ENCODE results near the gene TATDN2. TPM values are rescaled to one million over a fixed set of nuclear protein-coding genes. Genes with fewer than 3 reads are reported as not detected.

Gene TATDN2
- total and polyA plus RNA-seq, 2 experiments from 2014 or later = 4.8 to 19.1 TPM

DNA sequence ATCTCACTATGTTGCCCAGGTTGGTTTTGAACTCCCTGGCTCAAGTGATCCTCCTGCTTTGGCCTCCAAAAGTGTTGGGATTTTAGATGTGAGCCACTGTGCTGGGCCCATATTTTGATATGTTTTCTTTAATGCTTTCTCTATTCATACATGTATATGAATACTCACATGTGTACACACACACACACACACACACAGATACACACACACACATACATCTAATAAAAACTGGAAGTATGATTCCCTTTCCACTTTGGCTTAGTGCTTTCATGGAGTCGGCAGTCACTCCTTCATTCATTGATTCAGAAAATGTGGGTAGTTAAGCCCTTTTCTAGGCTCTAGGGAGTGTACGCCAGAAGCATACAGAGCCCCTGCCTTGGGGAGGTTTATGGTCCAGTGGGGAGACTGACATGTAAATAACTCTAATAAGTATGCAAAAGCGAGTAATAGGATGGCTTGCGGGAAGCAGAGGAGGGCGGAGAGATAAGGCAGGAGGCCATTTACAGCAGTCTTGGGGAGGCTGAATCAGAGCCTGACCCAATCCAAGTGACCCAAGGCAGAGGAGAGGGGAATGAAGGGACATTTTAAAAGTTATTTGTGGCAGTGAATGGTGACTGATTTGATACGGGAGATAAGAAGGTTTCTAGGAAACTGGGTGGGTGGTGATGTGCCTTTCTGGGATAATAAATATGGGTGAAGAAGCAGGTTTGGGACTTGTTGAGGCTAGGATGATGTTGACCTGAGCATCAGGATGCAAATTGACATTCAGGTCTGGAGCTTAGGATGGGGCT is 32.5 kb upstream of the TATDN2 start:
- Histone ChIP-seq H3K4me3 (no peak overlapping the region), H3F3A (replicated peaks; ENCODE audit: low read depth) (no peaks in the 10 kb centered on the region), H3K79me2 (replicated peaks; ENCODE audit: insufficient read depth) (no peaks in the 10 kb centered on the region), H3K4me2 (no peak overlapping the region), H3K27me3 (ENCODE audit: insufficient read depth) (no peaks in the 10 kb centered on the region), H3K36me3 (ENCODE audit: insufficient read depth) (no peaks in the 10 kb centered on the region), H3K4me1 (ENCODE audit: insufficient read depth) (no peaks in the 10 kb centered on the region), H4K20me1 (replicated peaks; ENCODE audit: insufficient read depth) (no peaks in the 10 kb centered on the region), H2AFZ (no peak overlapping the region), H3K27ac (ENCODE audit: low read depth) (no peak overlapping the region), H3K9me2 (ENCODE audit: insufficient read depth) (no peaks in the 10 kb centered on the region)
- peaks cover 5% of the 10 kb centered on the region for H3K27me3 Mint-ChIP-seq (ENCODE audit: insufficient read depth, low read depth, poor library complexity)
- H3K36me3 Mint-ChIP-seq (ENCODE audit: low read depth) = peaks cover 12% of the 10 kb centered on the region
- peaks cover 12% of the 10 kb centered on the region for H3K9me3 Mint-ChIP-seq
- no peak for TF ChIP-seq ZNF114 (CRISPR knock-in tag; IDR thresholded peaks at IDR 0.05)
- TF ChIP-seq ETS1 (IDR thresholded peaks at IDR 0.05) = no peak
- TF ChIP-seq NANOG (IDR thresholded peaks at IDR 0.05; ENCODE audit: borderline replicate concordance) = no peak
- TF ChIP-seq EZH2 (IDR thresholded peaks at IDR 0.05; ENCODE audit: low read depth, unreplicated experiment) = no peak
- TF ChIP-seq POLR2AphosphoS5 (IDR thresholded peaks at IDR 0.05; ENCODE audit: low read depth) = no peak
- no peak for TF ChIP-seq CREB1 (CRISPR knock-in tag; IDR thresholded peaks at IDR 0.05; ENCODE audit: low read depth)
- TF ChIP-seq STAT1 (IDR thresholded peaks at IDR 0.05; ENCODE audit: unreplicated experiment) = no peak
- no peak for TF ChIP-seq CTCF (conservative IDR thresholded peaks at IDR 0.05; ENCODE audit: low read depth in 2 of 2)
- peaks cover 6% of the 10 kb centered on the region for H3K4me1 Mint-ChIP-seq
- no peak overlapping the region for H3K27ac Mint-ChIP-seq
- ATAC-seq = no peak
- H3K4me3 Mint-ChIP-seq = no peak overlapping the region
- DNase-seq (ENCODE audit: low spot score) = no peak

GRCh38 chr3:10217359-10217758 is 30.9 kb upstream of the TATDN2 start:
- peaks cover 10% of the 10 kb centered on the region for H3K27me3 Mint-ChIP-seq (ENCODE audit: insufficient read depth, low read depth, poor library complexity)
- Histone ChIP-seq H3K4me3 (no peak overlapping the region), H3K36me3 (ENCODE audit: insufficient read depth) (no peaks in the 10 kb centered on the region), H4K20me1 (replicated peaks; ENCODE audit: insufficient read depth) (no peaks in the 10 kb centered on the region), H2AFZ (no peak overlapping the region), H3K4me1 (ENCODE audit: insufficient read depth) (no peaks in the 10 kb centered on the region), H3K27ac (ENCODE audit: low read depth) (no peak overlapping the region), H3K4me2 (no peak overlapping the region), H3F3A (replicated peaks; ENCODE audit: low read depth) (no peaks in the 10 kb centered on the region), H3K27me3 (ENCODE audit: insufficient read depth) (no peaks in the 10 kb centered on the region), H3K9me2 (ENCODE audit: insufficient read depth) (no peaks in the 10 kb centered on the region), H3K79me2 (replicated peaks; ENCODE audit: insufficient read depth) (no peaks in the 10 kb centered on the region)
- H3K27ac Mint-ChIP-seq = no peak overlapping the region
- H3K36me3 Mint-ChIP-seq (ENCODE audit: low read depth) = peaks cover 16% of the 10 kb centered on the region
- peaks cover 12% of the 10 kb centered on the region for H3K9me3 Mint-ChIP-seq
- no peak for DNase-seq (ENCODE audit: low spot score)
- no peak overlapping the region for H3K4me3 Mint-ChIP-seq
- ATAC-seq = no peak
- no peak for TF ChIP-seq ZNF114 (CRISPR knock-in tag; IDR thresholded peaks at IDR 0.05)
- TF ChIP-seq STAT1 (IDR thresholded peaks at IDR 0.05; ENCODE audit: unreplicated experiment) = no peak
- no peak for TF ChIP-seq ZNF331 (CRISPR knock-in tag; IDR thresholded peaks at IDR 0.05; ENCODE audit: low read depth)
- no peak for TF ChIP-seq JUNB (IDR thresholded peaks at IDR 0.05; ENCODE audit: unreplicated experiment)
- TF ChIP-seq, protein P1, sequence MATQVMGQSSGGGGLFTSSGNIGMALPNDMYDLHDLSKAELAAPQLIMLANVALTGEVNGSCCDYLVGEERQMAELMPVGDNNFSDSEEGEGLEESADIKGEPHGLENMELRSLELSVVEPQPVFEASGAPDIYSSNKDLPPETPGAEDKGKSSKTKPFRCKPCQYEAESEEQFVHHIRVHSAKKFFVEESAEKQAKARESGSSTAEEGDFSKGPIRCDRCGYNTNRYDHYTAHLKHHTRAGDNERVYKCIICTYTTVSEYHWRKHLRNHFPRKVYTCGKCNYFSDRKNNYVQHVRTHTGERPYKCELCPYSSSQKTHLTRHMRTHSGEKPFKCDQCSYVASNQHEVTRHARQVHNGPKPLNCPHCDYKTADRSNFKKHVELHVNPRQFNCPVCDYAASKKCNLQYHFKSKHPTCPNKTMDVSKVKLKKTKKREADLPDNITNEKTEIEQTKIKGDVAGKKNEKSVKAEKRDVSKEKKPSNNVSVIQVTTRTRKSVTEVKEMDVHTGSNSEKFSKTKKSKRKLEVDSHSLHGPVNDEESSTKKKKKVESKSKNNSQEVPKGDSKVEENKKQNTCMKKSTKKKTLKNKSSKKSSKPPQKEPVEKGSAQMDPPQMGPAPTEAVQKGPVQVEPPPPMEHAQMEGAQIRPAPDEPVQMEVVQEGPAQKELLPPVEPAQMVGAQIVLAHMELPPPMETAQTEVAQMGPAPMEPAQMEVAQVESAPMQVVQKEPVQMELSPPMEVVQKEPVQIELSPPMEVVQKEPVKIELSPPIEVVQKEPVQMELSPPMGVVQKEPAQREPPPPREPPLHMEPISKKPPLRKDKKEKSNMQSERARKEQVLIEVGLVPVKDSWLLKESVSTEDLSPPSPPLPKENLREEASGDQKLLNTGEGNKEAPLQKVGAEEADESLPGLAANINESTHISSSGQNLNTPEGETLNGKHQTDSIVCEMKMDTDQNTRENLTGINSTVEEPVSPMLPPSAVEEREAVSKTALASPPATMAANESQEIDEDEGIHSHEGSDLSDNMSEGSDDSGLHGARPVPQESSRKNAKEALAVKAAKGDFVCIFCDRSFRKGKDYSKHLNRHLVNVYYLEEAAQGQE (IDR thresholded peaks at IDR 0.05; ENCODE audit: unreplicated experiment) = no peak
- no peak for TF ChIP-seq NANOG (IDR thresholded peaks at IDR 0.05; ENCODE audit: borderline replicate concordance)
- peaks cover 8% of the 10 kb centered on the region for H3K4me1 Mint-ChIP-seq

All from GM23338 (cell line).